ENCODE measurements around the gene KCNJ5.

- TF ChIP-seq ZNF274 (IDR thresholded peaks at IDR 0.05; ENCODE audit: low read depth, low read length) (no peak), SUZ12 (IDR thresholded peaks at IDR 0.05; ENCODE audit: extremely low read depth, insufficient read depth, insufficient read length) (no peak), YY1 (IDR thresholded peaks at IDR 0.05; ENCODE audit: insufficient read depth, insufficient read length) (no peak)
These were observed 29.5 kb downstream of the KCNJ5 start for GRCh38 chr11:128920666-128921065.

Measured in NT2/D1 (cell line).